Breast epithelium (tissue), 3 donors: ENCODE measurements around the gene ZNF503.

Experiments used
- POLR2AphosphoS5 ChIP-seq, 3 donors: sonication (generic); formaldehyde crosslinking; IDR thresholded peaks; one replicate each; pipeline ENCODE4 v1.6.1; 2017; ENCODE audit warnings: antibody characterized with exemption in 3 of 3
- TF ChIP-seq, protein P1 (sequence below), 3 donors: fragments of 450-650 bp; IDR thresholded peaks; one replicate each; pipeline ENCODE4 v1.5.1; 2016 to 2017; ENCODE audit warnings: antibody characterized with exemption in 3 of 3, mild to moderate bottlenecking in 3 of 3, moderate library complexity in 3 of 3

- TF ChIP-seq, protein P1, sequence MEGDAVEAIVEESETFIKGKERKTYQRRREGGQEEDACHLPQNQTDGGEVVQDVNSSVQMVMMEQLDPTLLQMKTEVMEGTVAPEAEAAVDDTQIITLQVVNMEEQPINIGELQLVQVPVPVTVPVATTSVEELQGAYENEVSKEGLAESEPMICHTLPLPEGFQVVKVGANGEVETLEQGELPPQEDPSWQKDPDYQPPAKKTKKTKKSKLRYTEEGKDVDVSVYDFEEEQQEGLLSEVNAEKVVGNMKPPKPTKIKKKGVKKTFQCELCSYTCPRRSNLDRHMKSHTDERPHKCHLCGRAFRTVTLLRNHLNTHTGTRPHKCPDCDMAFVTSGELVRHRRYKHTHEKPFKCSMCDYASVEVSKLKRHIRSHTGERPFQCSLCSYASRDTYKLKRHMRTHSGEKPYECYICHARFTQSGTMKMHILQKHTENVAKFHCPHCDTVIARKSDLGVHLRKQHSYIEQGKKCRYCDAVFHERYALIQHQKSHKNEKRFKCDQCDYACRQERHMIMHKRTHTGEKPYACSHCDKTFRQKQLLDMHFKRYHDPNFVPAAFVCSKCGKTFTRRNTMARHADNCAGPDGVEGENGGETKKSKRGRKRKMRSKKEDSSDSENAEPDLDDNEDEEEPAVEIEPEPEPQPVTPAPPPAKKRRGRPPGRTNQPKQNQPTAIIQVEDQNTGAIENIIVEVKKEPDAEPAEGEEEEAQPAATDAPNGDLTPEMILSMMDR (IDR thresholded peaks at IDR 0.05): no peak
- no peak for TF ChIP-seq POLR2AphosphoS5 (IDR thresholded peaks at IDR 0.05)
These were observed 33.7 kb upstream of the ZNF503 start for GRCh38 chr10:75435291-75435690.
